Mucosa of descending colon (tissue), 3 donors: Measurements from ENCODE around the gene UBE3A. TPM values are rescaled to one million over a fixed set of nuclear protein-coding genes. Genes with fewer than 3 reads are reported as not detected.

Source experiments
- ATAC-seq: fragments of 200-7000 bp; cut with Tn5 transposase; one replicate; pipeline ENCODE4 v1.9.1; 2020; ENCODE audit warnings: mild to moderate bottlenecking, moderate library complexity
- DNase-seq, 3 donors: peaks; one replicate each; pipeline ENCODE4 v3.0.0-alpha.2; 2020
- H3K36me3 ChIP-seq: fragments of 200-600 bp; one replicate; pipeline ENCODE4 v1.8.0; 2021; ENCODE audit warnings: low read depth, mild to moderate bottlenecking
- H3K4me1 ChIP-seq: fragments of 200-600 bp; one replicate; pipeline ENCODE4 v1.8.0; 2021; ENCODE audit warnings: low read depth, mild to moderate bottlenecking
- H3K4me3 ChIP-seq: fragments of 200-600 bp; one replicate; pipeline ENCODE4 v1.8.0; 2021; ENCODE audit warnings: mild to moderate bottlenecking
- H3K9me3 ChIP-seq: fragments of 200-600 bp; one replicate; pipeline ENCODE4 v1.8.0; 2021; ENCODE audit warnings: mild to moderate bottlenecking
- CTCF ChIP-seq: fragments of 200-600 bp; IDR thresholded peaks from one replicate; pipeline ENCODE4 v1.8.0; 2022; ENCODE audit warnings: antibody characterized with exemption, mild to moderate bottlenecking
- intact Hi-C, 2 donors: fragments of 100-400 bp; cut with DNase I in 1 of 2; cut with micrococcal nuclease in 1 of 2; formaldehyde crosslinking; loops; one replicate each; pipeline versions ENCODE4 v1.11.0 to v1.11.1; 2022; cut with DNase I, micrococcal nuclease
- long read RNA-seq, 2 donors: library from polyadenylated mRNA; unstranded; transcript quantifications; one replicate each; pipeline ENCODE4 v2.0.0, GENCODE V29; 2019 to 2021
- total RNA-seq, 3 donors: library from RNA; stranded (reverse); fragmentation: NEBNext Ultra II Directional in 2 of 3; extraction: Animal tissue kit (Norgen Biotek cat#: 25700) in 2 of 3; gene quantifications; one replicate each; pipeline versions ENCODE4 v1.2.1 to v1.2.4, GENCODE V29; 2021 to 2023
- donor health status: DM: no; HTN: no; CAD: no; lungs with moderate emphysema.
- donor health status: DM: no; HTN: no; CAD: no.
- donor health status: DM: no; HTN: yes; CAD: no.

The UBE3A gene
- 100 to 1,000 TPM in 2 of 3 donors, 10 to 100 TPM in 1; 85.4 to 151 (median 100) TPM for total RNA-seq
- long read RNA-seq, donor 1, full-length matches to known transcripts, result 87 of 130 reads
- long read RNA-seq, donor 1, partial matches to known transcripts, result 14 of 130 reads
- long read RNA-seq, donor 1, other reads (novel, unspliced or antisense), result 29 of 130 reads
- long read RNA-seq, donor 2, full-length matches to known transcripts, result 19 of 47 reads
- long read RNA-seq, donor 2, partial matches to known transcripts, result 18 of 47 reads
- long read RNA-seq, donor 2, other reads (novel, unspliced or antisense), result 10 of 47 reads

DNA sequence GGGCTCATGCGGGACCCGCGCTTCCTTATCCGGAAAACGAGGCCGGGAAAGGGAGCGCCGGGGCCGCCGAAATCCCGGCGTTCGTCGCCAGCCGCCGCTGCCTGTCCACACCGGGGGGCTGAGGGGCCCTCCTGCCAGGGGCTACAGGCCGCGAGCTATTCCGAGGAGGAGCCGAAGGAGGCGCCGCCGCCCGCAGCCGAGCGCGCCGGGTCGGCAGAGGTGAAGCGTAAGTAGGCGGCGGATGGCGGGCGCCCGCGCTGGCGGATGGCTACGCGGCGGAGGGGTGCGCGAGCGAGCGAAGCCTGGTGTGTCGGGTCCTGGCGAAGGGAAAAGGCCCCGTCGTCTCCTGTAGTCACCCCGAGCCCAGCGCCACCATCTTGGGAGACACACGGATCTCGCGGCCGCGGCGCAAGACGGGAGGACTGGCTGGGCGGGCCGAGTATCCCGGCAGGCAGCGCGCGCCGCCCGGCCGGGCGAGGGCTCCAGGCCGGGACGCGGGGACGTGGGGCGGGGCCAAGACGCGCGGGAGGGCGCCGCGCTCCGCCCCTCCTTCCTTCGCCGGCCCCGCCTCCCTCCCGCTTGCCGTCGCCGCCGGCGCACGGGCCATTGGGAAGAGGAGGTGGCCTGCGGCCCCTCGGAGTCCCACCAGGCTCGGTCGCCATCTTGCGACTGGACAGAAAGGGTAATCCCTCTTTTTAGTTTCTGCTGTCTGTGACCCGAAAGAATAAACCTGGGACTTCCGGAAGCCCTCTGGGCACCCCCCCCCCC is at the start of gene UBE3A:
Gene UBE3A, minus strand, starts transcription at position 424 of the 768 bp plus-strand sequence. CDS start 29,917 bp downstream, outside the sequence.
- Histone ChIP-seq H3K36me3 (no peaks in the 10 kb centered on the region), H3K9me3 (no peaks in the 10 kb centered on the region), H3K4me3 (peak within 1 kb of the TSS; percentile 93), H3K4me1 (peaks cover 5% of the 10 kb centered on the region)
- ATAC-seq (peak; percentile 97), DNase-seq (peak; percentile 90 to 95 (median 94))
- intact Hi-C loops, result no loop called here
- TF ChIP-seq CTCF, result no peak

- Histone ChIP-seq H3K9me3 (peaks cover 27% of the 10 kb centered on the region), H3K4me1 (no peaks in the 10 kb centered on the region), H3K36me3 (no peaks in the 10 kb centered on the region), H3K4me3 (no peak overlapping the region)
- ATAC-seq, result no peak
- DNase-seq, result no peak
- no peak for TF ChIP-seq CTCF
- intact Hi-C loops, result no loop called here
These were observed 48.5 kb upstream of the UBE3A start for GRCh38 chr15:25487226-25487884.

DNA sequence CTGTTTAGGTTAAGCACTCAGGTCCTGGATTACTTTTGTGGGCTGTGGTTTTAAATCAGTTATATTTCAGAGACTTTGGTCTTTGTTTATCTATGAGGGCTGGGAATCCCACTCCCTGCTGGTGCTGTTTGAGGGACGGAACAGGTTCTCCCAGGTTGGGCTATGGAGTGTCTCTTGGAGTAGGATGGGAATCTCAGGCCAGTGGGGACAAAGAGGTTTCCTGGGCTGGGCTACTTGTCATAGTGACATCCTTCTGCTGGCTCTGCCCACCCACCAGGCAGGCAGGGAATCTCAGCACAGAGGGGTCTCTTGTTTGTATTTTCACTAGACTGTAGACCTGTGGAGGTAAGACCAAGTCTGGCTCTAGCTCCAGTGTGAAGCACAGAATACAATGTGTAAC is 47.2 kb upstream of the UBE3A start:
- no peak for ATAC-seq
- intact Hi-C loops, result no loop called here

GRCh38 chr15:25481208-25481859 is 42.5 kb upstream of the UBE3A start:
- ATAC-seq (peak; percentile 19), DNase-seq (peak in 2 of 3 donors; percentile 4 to 28)
- no peaks in the 10 kb centered on the region for H3K9me3 ChIP-seq
- H3K4me1 ChIP-seq, result no peaks in the 10 kb centered on the region
- H3K4me3 ChIP-seq, result no peak overlapping the region
- intact Hi-C loops, result no loop called here
- TF ChIP-seq CTCF, result no peak
- no peaks in the 10 kb centered on the region for H3K36me3 ChIP-seq

More for the DNA sequence above, 47.2 kb upstream of the UBE3A start:
- H3K4me1 ChIP-seq, result no peaks in the 10 kb centered on the region
- TF ChIP-seq CTCF, result no peak
- H3K9me3 ChIP-seq, result peaks cover 21% of the 10 kb centered on the region
- H3K36me3 ChIP-seq, result no peaks in the 10 kb centered on the region
- no peak overlapping the region for H3K4me3 ChIP-seq
- no peak for DNase-seq

DNA sequence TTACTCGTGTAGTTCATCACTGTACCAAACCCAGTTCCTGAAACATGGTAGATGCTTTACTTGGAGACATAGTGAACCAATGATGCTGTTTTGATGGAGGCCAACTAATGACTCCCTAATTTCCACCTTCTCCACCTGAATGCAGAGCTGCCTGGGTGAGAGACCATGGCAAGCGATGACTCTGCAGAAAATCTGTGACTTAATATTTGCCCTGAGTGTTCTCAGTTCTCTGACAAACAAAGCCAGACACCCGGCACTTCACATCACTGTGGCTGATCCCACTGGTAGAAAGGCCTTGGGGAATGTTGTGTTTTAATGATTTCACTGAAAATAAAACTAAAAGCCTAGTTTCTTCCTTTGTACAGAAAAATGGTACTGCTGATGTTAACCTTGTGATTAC is 39.5 kb upstream of the UBE3A start:
- TF ChIP-seq CTCF, result no peak
- ATAC-seq (no peak), DNase-seq (no peak)
- Histone ChIP-seq H3K4me1 (no peaks in the 10 kb centered on the region), H3K36me3 (no peaks in the 10 kb centered on the region), H3K4me3 (no peak overlapping the region), H3K9me3 (no peaks in the 10 kb centered on the region)
- intact Hi-C loops, result no loop called here
